C4-2B (cell line): ENCODE results near the gene C16orf78.

ENCODE experiments used
- ZFX ChIP-seq: fragments of 450-650 bp; IDR thresholded peaks from 2 replicates; pipeline ENCODE4 v1.6.1; 2017
- TF ChIP-seq, protein P1 (sequence below): fragments of 450-650 bp; conservative IDR thresholded peaks from 2 replicates; pipeline ENCODE4 v1.5.1; 2017; ENCODE audit warnings: mild to moderate bottlenecking

DNA sequence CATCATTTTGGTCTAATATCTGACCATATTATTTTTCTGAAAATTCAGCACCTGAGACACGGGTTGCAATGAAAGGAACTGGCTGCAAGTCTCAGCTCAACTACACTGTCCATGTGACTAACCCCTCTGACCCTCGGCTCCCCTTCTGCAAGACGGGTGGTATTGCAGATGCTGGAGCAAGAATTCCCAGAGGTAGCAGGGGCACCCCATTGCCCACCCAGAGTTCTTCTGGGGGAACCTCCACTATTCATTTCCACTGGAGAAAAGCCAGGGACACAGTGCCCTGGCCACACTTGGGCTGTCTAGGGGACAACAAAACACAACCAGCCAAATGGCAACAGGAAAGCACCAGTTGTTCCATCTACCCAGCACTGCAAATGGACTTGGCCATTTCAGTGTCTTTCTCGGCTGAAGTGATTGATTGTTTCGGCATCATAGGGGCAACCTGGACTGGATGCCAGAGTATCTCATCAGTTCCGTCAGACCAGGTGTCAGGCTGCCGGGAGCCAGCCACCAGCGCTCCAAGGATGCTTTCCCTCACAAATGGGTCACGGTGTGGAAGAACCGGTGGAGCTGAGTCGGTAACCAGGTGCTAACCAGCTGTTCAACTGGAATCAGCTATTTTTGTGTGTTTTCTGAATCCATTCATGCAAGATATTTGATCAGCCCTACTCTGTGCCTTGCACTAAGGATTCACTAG lies 58.1 kb downstream of the C16orf78 start:
- TF ChIP-seq, protein P1, sequence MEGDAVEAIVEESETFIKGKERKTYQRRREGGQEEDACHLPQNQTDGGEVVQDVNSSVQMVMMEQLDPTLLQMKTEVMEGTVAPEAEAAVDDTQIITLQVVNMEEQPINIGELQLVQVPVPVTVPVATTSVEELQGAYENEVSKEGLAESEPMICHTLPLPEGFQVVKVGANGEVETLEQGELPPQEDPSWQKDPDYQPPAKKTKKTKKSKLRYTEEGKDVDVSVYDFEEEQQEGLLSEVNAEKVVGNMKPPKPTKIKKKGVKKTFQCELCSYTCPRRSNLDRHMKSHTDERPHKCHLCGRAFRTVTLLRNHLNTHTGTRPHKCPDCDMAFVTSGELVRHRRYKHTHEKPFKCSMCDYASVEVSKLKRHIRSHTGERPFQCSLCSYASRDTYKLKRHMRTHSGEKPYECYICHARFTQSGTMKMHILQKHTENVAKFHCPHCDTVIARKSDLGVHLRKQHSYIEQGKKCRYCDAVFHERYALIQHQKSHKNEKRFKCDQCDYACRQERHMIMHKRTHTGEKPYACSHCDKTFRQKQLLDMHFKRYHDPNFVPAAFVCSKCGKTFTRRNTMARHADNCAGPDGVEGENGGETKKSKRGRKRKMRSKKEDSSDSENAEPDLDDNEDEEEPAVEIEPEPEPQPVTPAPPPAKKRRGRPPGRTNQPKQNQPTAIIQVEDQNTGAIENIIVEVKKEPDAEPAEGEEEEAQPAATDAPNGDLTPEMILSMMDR = no peak
- no peak for TF ChIP-seq ZFX
